GM20000 (cell line): Measurements from ENCODE around the gene P2RY2.
"Not testable (repeated sequence)": the region's sequence is repeated elsewhere in the genome, so short reads cannot be mapped to it uniquely, and the experiment has no call there.

Experiments used
- DNase-seq: peaks from one replicate; pipeline ENCODE4 v3.0.0; 2012; ENCODE audit warnings: low spot score
- TF ChIP-seq, protein P1 (sequence below): IDR thresholded peaks from 2 replicates; pipeline ENCODE4 v1.5.1; 2012; ENCODE audit warnings: mild to moderate bottlenecking, control low read depth; ENCODE audit errors: extremely low read depth, missing control alignments

The P2RY2 gene

DNA sequence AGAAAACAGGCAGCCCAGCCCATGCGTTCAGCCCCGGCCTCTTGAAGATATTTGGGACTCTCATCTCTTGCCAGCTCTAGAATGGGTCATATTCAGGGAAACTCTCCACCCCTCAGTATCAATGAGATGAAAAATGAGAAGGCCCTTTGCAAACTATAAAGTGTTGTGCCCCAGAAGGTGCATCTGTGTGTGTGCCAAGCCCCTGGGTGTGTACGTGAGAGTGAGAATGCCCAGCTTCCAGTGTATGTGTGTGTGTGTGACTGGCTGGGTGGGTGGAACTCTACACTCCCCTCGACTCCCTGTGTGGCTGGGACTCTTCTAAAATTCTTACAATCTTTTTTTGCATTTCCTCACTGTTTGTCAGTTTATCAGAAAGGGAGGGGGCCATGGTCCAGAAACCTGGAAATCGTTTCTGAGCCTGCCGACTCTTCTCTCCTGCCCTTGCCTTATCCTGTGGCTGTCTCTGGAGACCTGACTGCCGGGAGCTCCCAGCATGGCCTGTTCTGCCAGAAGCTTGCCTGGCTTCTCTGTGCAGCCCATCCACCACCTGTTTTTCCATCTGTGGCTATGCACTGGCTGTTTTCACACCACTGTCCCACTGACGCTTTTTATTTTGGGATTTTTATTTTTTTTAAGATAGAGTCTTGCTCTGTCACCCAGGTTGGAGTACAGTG, 55.3 kb downstream of the P2RY2 start:
- DNase-seq = no peak
- TF ChIP-seq, protein P1, sequence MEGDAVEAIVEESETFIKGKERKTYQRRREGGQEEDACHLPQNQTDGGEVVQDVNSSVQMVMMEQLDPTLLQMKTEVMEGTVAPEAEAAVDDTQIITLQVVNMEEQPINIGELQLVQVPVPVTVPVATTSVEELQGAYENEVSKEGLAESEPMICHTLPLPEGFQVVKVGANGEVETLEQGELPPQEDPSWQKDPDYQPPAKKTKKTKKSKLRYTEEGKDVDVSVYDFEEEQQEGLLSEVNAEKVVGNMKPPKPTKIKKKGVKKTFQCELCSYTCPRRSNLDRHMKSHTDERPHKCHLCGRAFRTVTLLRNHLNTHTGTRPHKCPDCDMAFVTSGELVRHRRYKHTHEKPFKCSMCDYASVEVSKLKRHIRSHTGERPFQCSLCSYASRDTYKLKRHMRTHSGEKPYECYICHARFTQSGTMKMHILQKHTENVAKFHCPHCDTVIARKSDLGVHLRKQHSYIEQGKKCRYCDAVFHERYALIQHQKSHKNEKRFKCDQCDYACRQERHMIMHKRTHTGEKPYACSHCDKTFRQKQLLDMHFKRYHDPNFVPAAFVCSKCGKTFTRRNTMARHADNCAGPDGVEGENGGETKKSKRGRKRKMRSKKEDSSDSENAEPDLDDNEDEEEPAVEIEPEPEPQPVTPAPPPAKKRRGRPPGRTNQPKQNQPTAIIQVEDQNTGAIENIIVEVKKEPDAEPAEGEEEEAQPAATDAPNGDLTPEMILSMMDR = no peak

- not testable (repeated sequence) for DNase-seq
Observed at GRCh38 chr11:73274191-73274590, 56.1 kb downstream of the P2RY2 start.

DNA sequence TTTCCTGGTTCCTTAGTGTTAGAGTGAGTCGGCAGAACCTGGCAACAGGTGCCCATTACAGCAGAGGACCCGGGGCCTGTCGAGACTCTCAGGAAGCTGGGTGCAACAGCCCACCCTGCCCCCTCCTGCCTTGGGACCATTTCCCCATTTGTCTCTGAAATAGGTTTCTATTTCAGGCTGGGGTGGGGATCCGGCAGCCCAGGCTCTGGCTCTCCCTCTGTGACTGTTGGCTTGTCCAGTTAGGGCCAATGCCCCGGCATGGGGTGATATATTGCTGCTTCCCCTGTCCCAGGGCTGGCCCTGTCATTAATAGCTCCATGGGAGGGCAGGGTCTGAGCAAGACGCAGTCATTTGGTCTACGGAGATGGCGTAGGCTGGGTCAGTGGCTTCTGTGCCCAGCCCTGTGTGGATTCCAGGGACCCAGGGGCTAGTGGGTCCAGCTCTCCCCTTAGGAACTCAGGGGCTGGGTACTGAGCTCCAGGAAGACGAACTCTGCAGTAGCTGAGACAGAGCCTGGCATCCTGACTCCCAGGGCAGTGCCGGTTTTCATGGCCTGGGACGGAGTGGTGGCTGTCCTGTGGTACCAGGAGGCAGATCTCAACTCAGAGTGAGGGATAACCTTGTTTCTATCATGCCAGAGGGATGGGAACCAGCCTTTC, 56.8 kb downstream of the P2RY2 start:
- DNase-seq = no peak
- TF ChIP-seq, protein P1 = no peak

DNA sequence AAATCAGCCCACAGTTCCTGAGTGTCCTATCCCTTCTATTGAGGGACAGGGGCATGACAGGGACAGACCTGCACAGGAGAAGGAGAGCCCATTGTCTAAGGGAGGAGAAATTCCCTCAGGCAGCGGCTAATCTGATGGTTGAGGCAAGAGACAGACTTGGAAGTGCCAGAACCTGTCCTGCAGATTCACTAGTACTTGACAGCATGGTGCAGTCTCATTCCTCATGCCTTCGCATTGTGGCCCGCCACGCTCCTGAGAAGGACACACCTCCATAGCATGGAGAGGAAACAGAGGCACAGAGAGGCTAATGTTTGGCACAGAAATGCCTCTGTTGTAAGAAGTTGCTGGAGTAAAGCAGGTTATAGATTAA, 57.3 kb downstream of the P2RY2 start:
- no peak for DNase-seq
- TF ChIP-seq, protein P1 = no peak

DNA sequence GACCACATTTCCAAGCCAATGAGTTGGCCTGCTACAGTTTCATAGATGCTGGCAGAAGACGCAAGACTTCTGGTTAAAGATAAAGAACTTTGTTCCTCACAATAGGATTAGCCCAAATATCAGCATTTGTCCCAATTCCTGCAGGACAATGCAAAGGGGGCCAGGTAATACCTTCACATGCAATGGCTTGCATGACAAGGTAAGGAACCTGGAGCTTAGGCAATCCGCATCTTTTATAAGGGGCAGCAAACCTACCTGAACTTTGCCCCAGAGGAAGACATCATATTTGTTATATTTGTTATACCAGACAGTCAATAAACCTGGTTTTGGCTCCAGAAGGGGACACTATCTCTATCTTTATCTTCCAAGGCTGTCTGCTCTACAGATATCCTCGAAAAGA, 59.4 kb downstream of the P2RY2 start:
- TF ChIP-seq, protein P1 = no peak
- no peak for DNase-seq

DNA sequence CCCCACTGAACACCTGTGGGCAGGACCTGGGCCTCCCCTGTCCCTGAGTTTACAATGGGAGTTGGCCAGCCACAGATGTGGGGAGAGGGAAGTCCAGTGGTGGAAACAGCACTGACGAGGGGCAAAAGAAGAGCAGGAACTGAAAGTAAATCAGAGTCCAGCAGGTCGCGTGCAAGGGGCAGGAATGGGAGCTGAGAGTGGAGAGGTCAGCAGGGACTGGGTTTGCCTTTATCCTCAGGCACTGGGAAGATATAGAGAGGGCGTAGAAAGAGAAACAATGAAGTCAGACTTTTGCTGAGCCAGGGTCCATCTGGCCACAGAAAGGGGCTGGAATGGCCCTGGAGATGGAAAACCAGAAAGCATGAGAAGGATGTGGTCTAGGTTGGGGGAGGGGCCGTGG, 62.5 kb downstream of the P2RY2 start:
- TF ChIP-seq, protein P1 = no peak

DNA sequence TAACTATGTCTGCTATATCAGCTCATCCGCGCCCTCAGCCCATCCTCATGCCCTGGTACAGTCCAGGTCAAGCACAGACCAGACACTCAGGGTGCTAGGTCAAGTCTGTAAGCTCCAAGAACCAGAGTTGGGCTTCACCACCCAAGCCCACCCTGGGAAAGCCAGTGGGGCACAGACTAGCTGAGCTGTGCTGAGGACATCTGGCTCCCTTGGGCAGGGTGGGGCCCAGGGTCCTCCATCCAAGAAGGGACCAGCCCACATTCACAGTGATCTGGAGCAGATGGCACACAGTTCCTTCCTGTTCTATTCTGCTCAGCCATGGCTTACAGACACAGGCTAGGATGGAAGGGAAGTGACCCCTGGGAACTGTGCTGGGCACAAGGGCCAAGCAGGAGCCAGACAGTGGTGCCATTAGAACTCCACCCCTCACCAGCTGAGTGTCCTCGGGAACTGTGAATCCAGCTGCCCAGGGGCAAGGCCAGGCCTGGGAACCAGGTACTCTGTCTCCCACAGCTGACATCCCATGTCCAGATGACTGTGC, 63.2 kb downstream of the P2RY2 start:
- TF ChIP-seq, protein P1 = no peak
- DNase-seq = no peak

More for the DNA sequence above, 62.5 kb downstream of the P2RY2 start:
- DNase-seq = no peak
